OCI-LY7 (cell line): Measurements from ENCODE around the gene ACTL9. TPM values are rescaled to one million over a fixed set of nuclear protein-coding genes. Genes with fewer than 3 reads are reported as not detected.
A peak's percentile ranks its signal among the peaks of the same experiment; 100 is the strongest.

ENCODE experiments used
- BruUV-seq: library from RNA; stranded (reverse); fragments of 400-500 nt; replicated peaks from 2 replicates; lab custom pipeline; 2021; lab: Mats Ljungman, UMichigan
- CTCF ChIA-PET: fragments of 300-600 bp; sonication (Branson Sonifier 250); formaldehyde crosslinking; loops from one replicate; lab custom pipeline; 2022; ENCODE audit warnings: antibody characterized with exemption; ENCODE audit not compliant: unreplicated experiment; lab: Charles Lee
- POLR2A ChIA-PET: fragments of 300-600 bp; sonication (Branson Sonifier 250); formaldehyde crosslinking; loops from one replicate; lab custom pipeline; 2022; ENCODE audit warnings: antibody characterized with exemption; lab: Charles Lee
- DNase-seq: peaks from one replicate; pipeline ENCODE4 v3.0.0-alpha.2; 2015; ENCODE audit warnings: low spot score
- H2AFZ ChIP-seq: fragments of 200-600 bp; sonication (generic), shearing (Covaris generic); 2 replicates; pipeline ENCODE4 v1.6.1; 2014; ENCODE audit warnings: mild to moderate bottlenecking, antibody characterized with exemption, low read length, moderate library complexity
- H3K27ac ChIP-seq: fragments of 200-600 bp; sonication (generic); 2 replicates; pipeline ENCODE4 v1.5.1; 2014; ENCODE audit warnings: mixed run types, low read depth, mild to moderate bottlenecking, moderate library complexity, low read length, inconsistent platforms; ENCODE audit not compliant: poor library complexity, severe bottlenecking
- H3K36me3 ChIP-seq: fragments of 200-600 bp; sonication (generic); 2 replicates; pipeline ENCODE4 v1.6.1; 2014; ENCODE audit warnings: mild to moderate bottlenecking, antibody characterized with exemption, low read length, moderate library complexity, mixed read lengths; ENCODE audit not compliant: insufficient read depth
- H3K4me1 ChIP-seq: fragments of 200-600 bp; sonication (generic); 2 replicates; pipeline ENCODE4 v1.5.1; 2014; ENCODE audit warnings: mild to moderate bottlenecking, low read length; ENCODE audit not compliant: insufficient read depth, poor library complexity, severe bottlenecking
- H3K4me2 ChIP-seq: fragments of 200-600 bp; sonication (generic); 2 replicates; pipeline ENCODE4 v1.6.1; 2014; ENCODE audit warnings: mild to moderate bottlenecking, low read length
- H3K4me3 ChIP-seq: fragments of 200-600 bp; sonication (generic); 2 replicates; pipeline ENCODE4 v1.5.1; 2014; ENCODE audit warnings: mild to moderate bottlenecking, low read depth, low read length; ENCODE audit not compliant: poor library complexity, severe bottlenecking
- H3K79me2 ChIP-seq: fragments of 200-600 bp; sonication (generic); 2 replicates; pipeline ENCODE4 v1.6.1; 2016; ENCODE audit warnings: low read depth, mild to moderate bottlenecking, low read length, moderate library complexity, mixed read lengths; ENCODE audit not compliant: insufficient read depth
- H3K9me2 ChIP-seq: fragments of 200-600 bp; sonication (generic); 2 replicates; pipeline ENCODE4 v1.6.1; 2016; ENCODE audit warnings: mild to moderate bottlenecking, low read length, mixed read lengths; ENCODE audit not compliant: insufficient read depth
- H3K9me3 ChIP-seq: fragments of 200-600 bp; sonication (generic); 2 replicates; pipeline ENCODE4 v1.6.1; 2014; ENCODE audit warnings: mild to moderate bottlenecking, mixed run types, low read length, mixed read lengths
- H4K20me1 ChIP-seq: fragments of 200-600 bp; sonication (generic); 2 replicates; pipeline ENCODE4 v1.6.1; 2014; ENCODE audit warnings: mild to moderate bottlenecking, antibody characterized with exemption, low read length, moderate library complexity, mixed read lengths; ENCODE audit not compliant: insufficient read depth
- CTCF ChIP-seq: fragments of 200-600 bp; sonication (generic); conservative IDR thresholded peaks from 2 replicates; pipeline ENCODE4 v1.5.1; 2014; ENCODE audit warnings: mild to moderate bottlenecking, antibody characterized with exemption, low read length, moderate library complexity, mixed read lengths
- EZH2phosphoT487 ChIP-seq: fragments of 200-600 bp; sonication (generic); IDR thresholded peaks from 2 replicates; pipeline ENCODE4 v1.6.1; 2018; ENCODE audit warnings: low read depth, borderline replicate concordance, mild to moderate bottlenecking, mixed run types, antibody characterized with exemption, low read length, moderate library complexity, mixed read lengths
- intact Hi-C: fragments of 100-400 bp; cut with micrococcal nuclease; formaldehyde crosslinking; loops from one replicate; pipeline ENCODE4 v1.10.0; 2022; ENCODE audit not compliant: unreplicated experiment
- total RNA-seq, 2 experiments: library from RNA; depleted of rRNA in 1 of 2; stranded (reverse); fragments of >200 nt in 1 of 2; shearing (Covaris generic) in 1 of 2; gene quantifications; 2 replicates each; pipeline ENCODE4 v1.2.3, GENCODE V29; 2014 to 2022

The ACTL9 gene
- total RNA-seq, 2 experiments from 2014 or later, result not detected

DNA sequence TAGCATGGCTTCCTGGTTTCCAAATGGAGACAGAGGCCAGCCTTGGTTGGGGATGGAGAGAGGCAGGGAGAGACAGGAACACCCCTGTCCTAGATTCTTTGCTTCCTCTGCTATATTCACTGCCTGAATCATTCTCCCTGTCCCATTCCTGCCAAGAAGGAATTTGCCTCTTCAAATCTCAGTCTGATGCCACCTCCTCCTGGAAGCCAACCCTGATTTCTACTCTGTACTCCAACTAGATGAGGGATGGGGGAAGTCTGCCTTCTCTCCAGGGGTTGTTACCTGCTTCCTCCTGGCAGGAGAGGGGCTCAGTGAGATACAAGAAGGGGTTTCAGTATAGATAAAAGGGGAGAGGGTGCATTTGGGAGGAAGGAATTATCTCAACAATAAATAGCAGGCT, 1.3 kb upstream of the ACTL9 start:
- Histone ChIP-seq H3K36me3 (no peaks in the 10 kb centered on the region), H2AFZ (no peak overlapping the region), H4K20me1 (no peaks in the 10 kb centered on the region), H3K9me3 (no peaks in the 10 kb centered on the region), H3K27ac (no peak overlapping the region), H3K4me1 (no peaks in the 10 kb centered on the region), H3K79me2 (no peaks in the 10 kb centered on the region), H3K9me2 (no peaks in the 10 kb centered on the region), H3K4me2 (no peak overlapping the region), H3K4me3 (no peak overlapping the region)
- TF ChIP-seq EZH2phosphoT487 (no peak), CTCF (no peak)
- ChIA-PET POLR2A (no interaction called here), CTCF (no interaction called here)
- intact Hi-C loops, result no loop called here
- no peak for DNase-seq
- BruUV-seq, result no TSS peak

- no peak for DNase-seq
- POLR2A ChIA-PET, result no interaction called here
- TF ChIP-seq CTCF, result peak; percentile 61
- no peak for TF ChIP-seq EZH2phosphoT487
These were observed 743 bp downstream of the ACTL9 start for GRCh38 chr19:8697671-8698432.

GRCh38 chr19:8696993-8697392, 1.6 kb downstream of the ACTL9 start:
- no peak for DNase-seq
- H3K4me1 ChIP-seq, result no peaks in the 10 kb centered on the region
- no peak overlapping the region for H3K4me3 ChIP-seq
- TF ChIP-seq EZH2phosphoT487 (no peak), CTCF (no peak)
- intact Hi-C loops, result no loop called here
- H3K4me2 ChIP-seq, result no peak overlapping the region
- no peaks in the 10 kb centered on the region for H3K9me2 ChIP-seq
- H3K9me3 ChIP-seq, result no peaks in the 10 kb centered on the region
- ChIA-PET POLR2A (no interaction called here), CTCF (no interaction called here)
- no peak overlapping the region for H2AFZ ChIP-seq
- no peaks in the 10 kb centered on the region for H3K79me2 ChIP-seq
- no TSS peak for BruUV-seq
- no peaks in the 10 kb centered on the region for H3K36me3 ChIP-seq
- no peak overlapping the region for H3K27ac ChIP-seq
- no peaks in the 10 kb centered on the region for H4K20me1 ChIP-seq

More at GRCh38 chr19:8697671-8698432, 743 bp downstream of the ACTL9 start:
- no peaks in the 10 kb centered on the region for H3K9me2 ChIP-seq
- H3K4me1 ChIP-seq, result no peaks in the 10 kb centered on the region
- H3K27ac ChIP-seq, result no peak overlapping the region
- no TSS peak for BruUV-seq
- intact Hi-C loops, result no loop called here
- CTCF ChIA-PET, result no interaction called here
- no peaks in the 10 kb centered on the region for H3K9me3 ChIP-seq
- no peak overlapping the region for H3K4me2 ChIP-seq
- H3K36me3 ChIP-seq, result no peaks in the 10 kb centered on the region
- no peak overlapping the region for H3K4me3 ChIP-seq
- H4K20me1 ChIP-seq, result no peaks in the 10 kb centered on the region
- no peak overlapping the region for H2AFZ ChIP-seq
- H3K79me2 ChIP-seq, result no peaks in the 10 kb centered on the region
